NCI-H524 (cell line): ENCODE data around the gene PPP3CA.

Experiments used
- DNase-seq, 2 experiments: peaks; one replicate each; lab custom pipeline; 2025; lab: John Stamatoyannopoulos, UW

The PPP3CA gene

GRCh38 chr4:101347267-101347556 lies at the start of gene PPP3CA:
Gene PPP3CA, minus strand, starts transcription at chr4:101347526.
- DNase-seq, result no peak

- DNase-seq, result no peak
Measured at GRCh38 chr4:101393256-101393655, 45.9 kb upstream of the PPP3CA start.

DNA sequence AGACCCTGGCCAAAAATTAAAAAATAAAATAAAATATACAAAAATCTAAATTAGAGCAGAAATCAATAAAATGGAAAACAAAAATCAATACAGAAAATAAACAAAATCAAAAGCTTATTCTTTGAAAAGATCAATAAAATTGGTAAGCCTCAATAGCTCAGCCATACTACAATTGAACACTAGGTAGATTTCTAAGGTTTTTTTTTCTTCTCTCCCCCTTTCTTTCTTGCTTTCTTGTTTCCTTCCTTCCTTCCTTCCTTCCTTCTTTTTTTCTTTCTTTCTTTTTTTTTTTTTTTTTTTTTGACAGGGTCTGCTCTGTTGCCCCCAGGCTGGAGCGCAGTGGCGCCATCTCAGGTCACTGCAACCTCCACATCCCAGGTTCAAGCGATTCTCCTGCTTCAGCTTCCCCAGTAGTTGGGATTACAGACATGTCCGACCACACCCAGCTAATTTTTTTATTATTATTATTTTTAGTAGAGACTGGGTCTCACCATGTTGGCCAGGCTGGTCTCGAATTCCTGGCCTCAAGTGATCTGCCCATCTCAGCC lies 23.4 kb upstream of the PPP3CA start:
- no peak for DNase-seq

DNA sequence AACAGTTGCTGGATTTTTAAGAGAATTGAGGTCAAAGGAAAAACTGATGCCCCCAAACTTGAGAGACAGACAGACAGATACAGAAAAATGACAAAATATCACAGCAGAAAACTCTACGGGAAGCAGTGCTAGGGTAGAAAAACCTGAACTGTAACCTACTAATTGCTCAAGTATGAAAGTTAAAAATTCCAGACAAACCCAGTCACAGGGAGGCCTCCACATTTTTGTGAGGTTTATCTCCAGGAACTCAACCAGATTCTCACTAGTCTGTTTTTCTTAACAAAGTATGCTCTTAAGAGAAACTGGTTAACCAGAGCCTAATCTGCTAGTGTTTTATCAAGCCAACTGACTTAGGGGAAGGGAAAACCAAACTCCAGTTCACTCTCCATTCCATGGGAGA lies 19.9 kb upstream of the PPP3CA start:
- no peak for DNase-seq

DNA sequence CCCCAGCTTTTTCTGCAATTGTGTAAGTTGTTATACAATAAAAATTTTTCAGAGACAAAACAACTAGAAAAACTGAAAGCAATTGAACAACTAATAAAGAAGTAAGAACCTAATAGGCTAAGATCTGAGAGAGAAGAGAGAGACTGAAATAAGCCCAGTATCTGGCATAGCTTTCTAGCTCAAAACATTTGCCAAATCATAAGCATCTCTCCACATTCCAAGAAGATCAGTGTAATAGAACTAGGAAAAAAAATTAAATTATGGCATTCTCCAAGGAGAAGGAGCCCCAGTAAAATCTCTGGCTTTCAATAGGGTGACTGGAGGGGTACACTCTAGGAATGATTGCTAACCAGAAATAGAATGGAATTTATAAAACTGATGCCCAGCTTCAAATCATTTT lies 19.0 kb upstream of the PPP3CA start:
- DNase-seq, result no peak

GRCh38 chr4:101357751-101358150 lies 10.4 kb upstream of the PPP3CA start:
- no peak for DNase-seq

- no peak for DNase-seq
Measured at GRCh38 chr4:101356928-101357327, 9.6 kb upstream of the PPP3CA start.

GRCh38 chr4:101355767-101356702 lies 8.7 kb upstream of the PPP3CA start:
- no peak for DNase-seq

DNA sequence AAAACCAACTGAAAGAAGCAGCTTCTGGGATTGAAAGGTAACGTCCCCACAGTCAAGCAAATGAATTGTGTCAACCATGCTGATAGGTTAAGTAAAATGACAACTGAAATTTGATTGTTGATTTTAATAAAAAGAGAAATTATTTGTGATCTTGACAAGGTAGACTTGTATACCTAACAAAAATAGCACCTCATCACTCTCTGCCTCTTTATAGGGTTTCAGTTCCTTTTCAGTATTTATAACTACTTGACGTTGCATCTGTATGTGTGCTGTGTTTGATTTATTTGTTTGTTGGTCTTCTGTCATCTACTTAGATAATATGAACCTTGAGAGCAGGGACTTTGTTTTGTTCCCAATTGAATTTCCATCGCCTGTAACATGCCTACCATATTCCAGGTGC lies 7.9 kb upstream of the PPP3CA start:
- no peak for DNase-seq

DNA sequence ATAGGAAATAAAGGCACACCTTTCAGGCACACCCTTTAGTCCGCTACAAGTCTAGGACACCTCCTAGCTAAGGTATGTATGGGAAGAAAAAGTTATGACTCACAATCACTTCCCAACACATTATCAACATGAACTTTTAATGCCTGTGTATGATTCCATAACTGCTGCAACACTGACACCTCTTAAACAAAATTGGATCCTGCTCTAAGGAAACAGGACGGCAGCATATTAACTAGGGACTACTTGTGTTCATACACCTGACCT lies 2.4 kb upstream of the PPP3CA start:
- DNase-seq, result no peak

DNA sequence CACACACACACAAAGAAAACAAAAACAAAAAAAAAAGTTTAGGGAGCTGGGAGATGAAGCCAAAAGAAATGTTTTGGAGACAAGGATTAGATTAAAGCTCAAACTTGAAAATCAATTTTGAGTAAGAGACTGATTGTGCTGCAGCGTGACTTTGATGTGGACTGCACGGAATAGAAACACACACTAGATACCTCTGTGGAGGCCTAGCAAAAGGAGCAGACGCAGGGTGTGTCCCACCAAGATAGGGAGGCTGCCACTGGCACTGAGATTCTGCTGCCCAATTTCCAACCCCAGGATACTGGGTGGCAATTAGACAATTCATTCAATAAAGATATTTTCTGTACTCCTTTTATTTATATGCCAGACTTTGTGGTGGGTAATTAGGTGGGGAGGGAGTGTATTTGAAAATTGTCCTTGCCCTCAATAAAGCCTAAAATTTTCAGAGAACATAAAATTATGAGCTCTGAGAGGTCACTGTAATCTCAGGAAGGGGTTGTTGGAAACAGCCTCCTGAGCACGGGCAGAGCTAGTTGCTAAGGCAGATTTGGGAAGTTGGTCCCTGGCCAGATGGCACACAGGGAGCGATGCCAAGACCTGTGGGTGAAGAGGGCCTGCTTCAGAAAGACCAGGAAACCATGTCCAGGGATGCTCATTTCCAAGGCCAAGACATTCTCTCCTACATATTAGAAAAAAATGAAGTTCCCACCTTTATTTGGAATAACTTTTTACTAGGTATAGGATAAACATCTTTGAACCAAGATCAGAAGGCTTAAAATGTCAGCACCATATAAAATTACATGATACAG lies 1.9 kb upstream of the PPP3CA start:
- DNase-seq, result peak; percentile 62 to 69

GRCh38 chr4:101348367-101348827 lies 1.1 kb upstream of the PPP3CA start:
- peak in 1 of 2 experiments; percentile 18 for DNase-seq

GRCh38 chr4:101347557-101348366 lies 436 bp upstream of the PPP3CA start:
- peak; percentile 82 to 83 for DNase-seq

GRCh38 chr4:101346351-101347266 lies 717 bp downstream of the PPP3CA start:
- peak in 1 of 2 experiments; percentile 38 for DNase-seq

GRCh38 chr4:101345596-101346350 lies 1.6 kb downstream of the PPP3CA start:
- DNase-seq, result peak; percentile 47 to 50

GRCh38 chr4:101345271-101345595 lies 2.1 kb downstream of the PPP3CA start:
- DNase-seq, result no peak

- no peak for DNase-seq
Measured at GRCh38 chr4:101339332-101339731, 8.0 kb downstream of the PPP3CA start.

- no peak for DNase-seq
Measured at GRCh38 chr4:101337688-101338087, 9.6 kb downstream of the PPP3CA start.

DNA sequence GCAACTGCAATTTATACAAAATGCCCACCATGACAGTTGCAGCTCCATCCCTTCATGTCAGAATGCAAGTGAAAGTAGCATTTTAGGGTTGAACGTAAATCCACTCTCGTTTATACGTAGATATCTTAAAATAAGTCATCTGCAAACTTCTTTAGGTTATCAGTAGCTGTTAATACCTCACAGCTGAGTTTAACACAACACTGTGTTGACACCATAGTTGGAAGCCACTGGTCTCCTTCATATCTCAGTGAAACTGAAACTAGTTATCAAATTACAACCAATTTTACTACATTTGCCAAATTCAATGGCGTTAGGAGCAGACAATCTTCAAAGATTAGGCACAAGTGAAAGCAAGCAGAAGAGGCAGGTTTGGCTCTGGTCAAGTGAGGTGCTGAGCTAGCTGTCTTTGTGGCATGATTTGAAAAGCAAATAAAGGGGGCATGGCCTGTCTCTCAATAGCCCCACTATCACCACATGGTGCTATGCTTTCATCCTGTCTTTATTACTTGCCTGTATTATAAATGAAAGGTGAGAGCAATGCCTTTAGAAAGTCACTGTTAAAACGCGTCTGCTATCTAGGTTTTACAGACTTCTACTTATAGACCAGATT lies 12.3 kb downstream of the PPP3CA start:
- DNase-seq, result no peak

GRCh38 chr4:101332424-101332823 lies 14.9 kb downstream of the PPP3CA start:
- DNase-seq, result no peak
